Limb (tissue), 2 donors: Measurements from ENCODE around the gene UNC13B.

Source experiments
- DNase-seq, 2 donors: peaks; one replicate each; pipeline ENCODE4 v3.0.0-alpha.2; 2016; ENCODE audit errors: extremely low spot score in 2 of 2

The UNC13B gene

DNA sequence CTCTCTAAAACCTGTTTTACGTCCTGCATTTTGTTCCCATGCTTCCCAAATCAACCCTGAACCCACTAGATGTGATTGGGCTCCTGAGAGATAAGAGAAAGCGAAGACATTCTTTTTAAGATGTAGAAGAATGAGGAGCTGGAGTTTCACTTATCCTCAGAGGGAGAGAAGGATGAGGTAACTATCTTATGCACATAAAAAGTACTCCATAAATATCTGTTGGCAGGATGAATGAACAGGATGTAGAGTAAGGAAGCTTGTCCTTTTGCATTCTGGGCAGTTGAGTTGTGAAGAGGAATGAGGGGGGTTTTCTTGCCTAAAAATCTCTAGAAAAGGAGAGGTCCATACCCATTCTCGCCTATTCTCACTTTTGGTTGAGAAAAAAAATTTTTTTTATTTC is 163.2 kb downstream of the UNC13B start:
- no peak for DNase-seq

DNA sequence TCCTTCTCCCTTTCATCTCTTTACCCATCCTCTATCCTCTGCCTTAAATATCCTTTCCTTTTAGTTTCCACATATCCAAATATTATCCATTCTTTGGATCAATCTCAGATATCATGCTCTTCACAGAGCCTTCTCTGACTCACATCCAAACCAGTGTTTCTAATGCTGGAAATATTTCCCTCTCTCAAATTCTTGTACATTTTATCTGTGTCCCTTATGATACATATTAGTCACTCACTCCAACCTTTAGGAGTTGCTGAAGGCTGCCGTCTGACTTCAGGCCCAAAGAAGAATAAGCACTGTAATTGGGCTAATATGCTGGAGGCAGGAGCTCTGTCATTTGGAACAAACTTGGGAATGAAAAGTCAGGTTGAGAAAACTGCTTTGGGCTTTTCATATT is 171.7 kb downstream of the UNC13B start:
- no peak for DNase-seq

DNA sequence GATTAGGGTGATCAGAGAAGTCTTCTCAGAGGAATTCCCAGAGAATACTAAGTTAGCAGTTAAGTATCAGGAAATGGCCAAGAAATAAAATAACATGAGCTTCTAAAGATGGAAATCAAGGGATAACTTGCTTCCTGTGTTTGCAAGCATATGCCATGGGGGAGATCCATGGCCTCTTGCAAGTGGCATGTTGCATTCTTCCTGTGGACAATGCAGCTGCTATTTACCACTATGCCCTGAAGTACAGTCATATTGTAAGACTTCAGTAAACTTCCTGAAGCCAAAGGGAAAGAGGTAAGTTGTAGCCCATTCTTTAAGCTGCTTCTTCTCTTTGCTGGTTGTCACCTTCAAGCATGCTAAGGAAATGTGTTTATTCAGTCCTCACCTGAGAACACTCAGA is 173.4 kb downstream of the UNC13B start:
- no peak for DNase-seq

DNA sequence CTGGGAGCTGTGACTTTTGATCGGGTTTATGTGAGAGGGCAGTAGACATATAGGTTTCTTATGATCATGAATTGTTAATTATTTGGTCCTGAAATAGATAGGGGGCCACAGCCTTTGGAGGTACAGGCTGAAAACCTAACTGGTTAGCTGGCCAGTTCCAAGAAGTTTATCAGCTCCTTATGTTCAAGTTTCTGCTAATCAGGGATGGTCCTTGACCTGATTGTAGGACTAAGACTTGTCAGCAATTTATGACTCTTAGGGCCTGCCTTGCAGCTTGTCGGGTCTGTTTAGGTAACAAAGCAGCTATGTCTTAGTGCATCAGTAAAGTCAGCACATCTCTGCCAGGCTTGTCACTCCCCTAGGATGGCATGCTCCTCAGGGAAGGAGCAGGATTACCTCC is 176.3 kb downstream of the UNC13B start:
- DNase-seq = no peak

DNA sequence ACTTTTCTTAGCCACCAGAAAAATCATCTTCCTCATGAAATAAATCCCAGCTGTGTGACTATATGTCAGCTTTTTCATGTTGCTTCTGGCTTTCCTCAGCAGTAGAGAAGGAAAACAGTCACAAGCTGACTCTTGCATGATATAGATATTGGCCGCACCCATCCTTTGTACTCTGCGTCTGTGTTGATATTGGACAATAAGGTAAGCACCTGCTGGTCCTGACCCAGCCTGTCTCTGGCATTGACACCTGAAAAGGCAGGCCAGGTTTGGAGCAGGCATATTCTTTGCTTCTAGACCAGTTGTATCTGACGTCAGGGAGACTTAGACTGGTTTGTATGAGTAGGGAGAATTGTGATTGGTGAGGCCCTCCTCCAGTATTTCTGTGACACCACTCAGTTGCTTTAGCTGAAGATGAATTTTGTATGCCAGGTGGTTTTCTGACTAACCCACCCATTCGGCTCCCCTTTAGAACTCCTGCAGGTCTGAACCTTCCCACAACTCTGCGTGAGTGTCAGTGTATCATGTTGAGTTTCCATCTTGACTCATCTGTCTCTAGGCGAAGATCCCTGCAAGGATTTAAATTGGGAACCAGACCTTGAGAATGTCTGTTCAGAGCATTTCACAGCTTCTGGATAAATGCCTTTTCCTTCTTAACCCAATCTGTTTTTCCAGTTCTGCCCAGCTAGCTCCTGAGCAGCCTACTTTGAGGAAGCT is 176.9 kb downstream of the UNC13B start:
- DNase-seq = no peak

DNA sequence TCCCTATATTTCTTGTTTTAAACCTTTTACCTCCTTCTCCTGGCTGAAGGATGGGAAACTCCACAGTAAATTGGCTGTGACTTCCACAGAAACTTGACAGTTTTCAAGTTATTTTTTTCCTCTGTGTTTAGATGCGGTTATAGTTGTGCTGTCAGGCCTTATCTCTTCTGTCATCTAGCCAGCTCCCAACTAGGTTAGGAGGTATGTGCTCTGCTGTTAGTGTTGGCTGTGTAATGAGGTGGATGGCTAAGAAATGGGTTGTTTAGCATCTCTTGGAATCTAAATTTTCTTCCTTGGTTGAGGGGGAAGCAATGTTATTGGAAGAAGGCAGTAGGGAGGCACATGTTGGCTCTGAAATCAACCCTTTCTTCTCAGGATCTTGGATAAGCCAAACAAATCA is 178.2 kb downstream of the UNC13B start:
- no peak for DNase-seq

DNA sequence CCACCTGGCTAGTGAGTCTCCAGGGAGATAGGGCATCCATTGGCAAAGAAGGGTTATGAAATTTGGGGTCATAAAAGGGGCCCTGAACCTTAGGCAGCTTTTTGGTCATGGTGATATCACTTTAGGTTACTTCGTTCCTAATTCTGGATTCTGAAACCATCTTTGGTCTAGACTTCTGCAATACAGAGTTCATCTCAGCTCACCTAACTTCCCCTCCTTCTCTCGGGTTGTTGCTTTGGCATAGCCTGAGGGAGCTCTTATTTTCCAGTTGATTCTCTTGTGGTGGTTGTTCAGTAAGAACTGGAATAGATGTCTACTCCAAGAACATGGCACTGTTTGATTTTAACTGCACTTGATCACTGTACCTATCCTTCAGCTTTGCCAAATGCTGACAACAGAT is 179.2 kb downstream of the UNC13B start:
- no peak for DNase-seq

DNA sequence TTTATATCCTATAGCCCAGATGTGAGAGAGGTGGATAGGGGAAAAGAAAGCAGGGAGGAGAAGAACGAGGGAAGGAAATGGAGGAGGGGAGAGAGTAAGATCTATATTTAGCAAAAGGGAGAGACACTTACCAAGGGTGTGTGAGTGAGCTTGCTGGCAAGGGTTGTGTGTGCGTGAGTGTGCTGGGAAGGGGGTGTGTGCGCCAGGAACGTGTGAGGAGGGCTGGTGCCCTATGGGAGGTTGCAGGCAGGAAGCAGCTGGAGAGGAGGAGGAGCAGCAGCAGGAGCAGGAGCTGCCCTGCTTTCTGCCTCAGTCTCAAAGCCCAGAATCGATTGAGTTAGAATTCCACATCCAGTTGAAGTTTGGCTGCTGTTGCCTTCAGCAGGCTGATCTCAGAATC is 179.8 kb downstream of the UNC13B start:
- DNase-seq = peak; percentile 57 to 78

DNA sequence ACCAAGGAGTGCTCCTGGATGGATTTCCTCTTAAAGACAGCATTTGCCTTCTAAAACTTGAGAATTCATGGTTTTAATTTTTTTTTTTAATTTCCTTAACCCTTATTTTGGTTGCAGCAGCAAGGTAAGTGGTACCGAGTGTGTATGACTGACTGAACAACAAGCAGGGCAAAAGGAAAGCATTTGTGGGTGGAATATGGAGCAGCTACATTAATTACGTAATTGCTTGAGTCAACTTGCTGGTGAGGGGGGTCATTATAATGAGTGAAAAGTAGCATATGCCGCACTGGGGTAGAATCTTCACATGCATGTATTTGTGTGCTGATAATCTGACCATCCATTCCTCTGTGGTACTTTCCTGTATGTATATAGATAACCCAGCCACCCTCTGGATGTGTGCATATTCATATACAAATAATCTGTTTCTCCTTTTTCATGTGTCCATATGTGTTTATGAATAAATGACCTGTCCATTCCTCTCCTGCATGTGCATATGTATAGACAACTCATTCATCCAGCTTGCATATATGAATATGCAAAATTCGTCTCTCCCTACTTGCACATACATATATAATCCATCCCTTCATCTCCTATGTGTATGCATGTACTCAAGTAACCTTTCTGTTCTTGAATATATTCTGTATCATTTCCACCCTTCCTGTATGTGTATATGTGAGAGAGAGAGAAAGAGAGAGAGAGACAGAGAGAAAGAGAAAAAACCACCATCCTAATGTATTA is 180.6 kb downstream of the UNC13B start:
- DNase-seq = no peak

DNA sequence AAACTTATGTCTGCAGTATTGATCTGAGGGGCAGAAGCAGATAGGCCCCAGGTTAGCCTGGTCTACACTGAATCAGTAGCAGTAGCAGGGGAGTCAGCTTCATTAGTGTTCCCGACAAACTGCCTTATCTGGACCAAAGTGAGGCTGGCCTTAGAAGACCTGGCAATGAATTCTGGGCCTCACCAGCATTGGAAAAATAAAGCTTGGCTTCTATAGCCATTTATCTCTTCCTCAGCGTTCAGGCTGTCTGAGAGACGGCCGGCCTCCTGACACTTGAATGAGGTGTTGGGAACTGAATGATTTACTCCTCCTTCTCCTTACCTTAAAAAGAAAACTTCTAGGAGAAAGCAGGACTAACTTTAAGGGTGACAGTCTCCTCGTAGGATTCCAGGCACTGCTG is 186.3 kb downstream of the UNC13B start:
- DNase-seq = no peak

DNA sequence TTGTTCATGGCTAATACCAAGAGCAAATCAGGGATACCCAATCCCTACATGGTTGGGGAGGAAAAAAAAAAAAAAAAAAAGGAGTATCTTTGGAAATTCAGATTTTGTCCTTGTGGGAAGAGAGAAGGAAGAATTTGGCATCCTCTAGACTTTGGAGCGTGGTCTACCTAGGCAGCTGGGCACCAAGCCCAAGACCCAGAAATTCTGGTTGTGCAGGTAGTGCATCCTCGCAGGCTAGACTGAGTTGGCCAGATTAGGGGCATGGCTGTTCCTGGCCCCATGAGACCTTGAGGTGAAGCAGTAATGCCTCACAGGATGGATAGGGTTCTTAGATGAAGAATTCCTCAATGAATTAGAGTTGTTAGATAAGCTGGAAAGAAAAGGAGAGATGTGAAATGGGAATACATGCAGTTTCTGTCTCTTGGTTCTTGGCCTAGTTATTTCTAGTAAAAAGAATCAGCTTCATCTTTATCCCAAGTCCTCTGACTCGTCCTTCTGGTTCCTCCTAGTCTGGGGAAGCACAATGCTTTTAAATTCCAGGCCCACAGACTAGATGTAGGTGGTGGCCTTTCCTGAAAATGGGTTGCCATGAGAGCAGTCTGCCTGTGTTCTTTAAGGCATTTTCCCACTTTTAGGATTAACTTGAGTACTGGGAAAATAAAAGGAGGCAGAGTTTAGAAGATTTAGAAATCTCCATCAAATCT is 187.6 kb downstream of the UNC13B start:
- DNase-seq = no peak

DNA sequence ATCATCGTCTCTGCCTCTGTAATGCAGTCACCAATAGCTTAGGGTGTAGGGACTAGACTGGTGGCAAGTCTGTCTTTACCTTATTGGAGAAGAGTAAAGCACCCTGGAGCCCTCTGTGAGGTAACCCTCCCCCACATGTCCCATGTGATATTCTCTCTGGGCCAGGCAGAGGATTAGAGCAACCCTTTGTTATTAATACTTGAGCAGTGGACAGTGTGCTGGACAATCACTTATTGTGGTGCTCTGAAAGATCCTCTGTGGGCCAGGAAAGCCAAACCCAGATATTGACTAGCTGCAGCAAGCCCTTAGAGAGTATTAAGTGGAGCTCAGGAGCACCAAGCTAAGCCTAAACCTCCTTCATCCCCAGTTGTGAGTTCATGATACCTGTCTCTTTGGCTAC is 188.4 kb downstream of the UNC13B start:
- no peak for DNase-seq

DNA sequence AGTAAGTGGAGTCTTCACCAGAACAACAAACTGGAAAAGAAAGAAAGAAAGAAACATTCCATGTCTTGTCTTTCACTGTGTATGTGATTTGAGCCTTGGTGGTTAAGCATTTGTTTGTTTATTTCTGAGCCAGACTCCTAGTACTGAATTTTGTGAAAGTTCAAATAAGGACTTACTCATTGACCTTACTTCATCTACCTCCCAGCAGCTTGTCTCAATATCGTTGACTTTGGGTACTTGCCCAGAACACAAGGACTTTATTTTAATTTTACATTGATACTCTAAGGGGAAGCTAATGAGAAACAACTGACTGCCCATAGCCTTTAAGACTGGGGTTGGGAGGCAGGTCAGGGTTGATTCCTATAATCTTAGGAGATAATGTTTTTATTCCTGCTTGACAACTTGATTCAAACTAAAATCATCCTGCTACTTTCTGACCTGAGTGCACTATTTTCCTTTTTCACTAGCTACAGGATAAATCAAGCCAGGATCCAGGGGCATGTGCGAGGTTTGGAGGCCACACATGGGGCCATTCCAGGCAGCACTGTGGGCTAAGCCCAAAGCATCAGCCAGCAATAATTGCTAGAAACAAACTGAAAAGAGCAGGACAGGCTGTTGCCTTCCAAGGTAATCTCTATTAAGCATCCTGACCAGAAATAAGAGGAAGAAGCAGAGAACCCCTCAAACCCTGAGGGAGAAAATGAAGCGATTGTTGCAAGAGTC is 189.2 kb downstream of the UNC13B start:
- DNase-seq = no peak

DNA sequence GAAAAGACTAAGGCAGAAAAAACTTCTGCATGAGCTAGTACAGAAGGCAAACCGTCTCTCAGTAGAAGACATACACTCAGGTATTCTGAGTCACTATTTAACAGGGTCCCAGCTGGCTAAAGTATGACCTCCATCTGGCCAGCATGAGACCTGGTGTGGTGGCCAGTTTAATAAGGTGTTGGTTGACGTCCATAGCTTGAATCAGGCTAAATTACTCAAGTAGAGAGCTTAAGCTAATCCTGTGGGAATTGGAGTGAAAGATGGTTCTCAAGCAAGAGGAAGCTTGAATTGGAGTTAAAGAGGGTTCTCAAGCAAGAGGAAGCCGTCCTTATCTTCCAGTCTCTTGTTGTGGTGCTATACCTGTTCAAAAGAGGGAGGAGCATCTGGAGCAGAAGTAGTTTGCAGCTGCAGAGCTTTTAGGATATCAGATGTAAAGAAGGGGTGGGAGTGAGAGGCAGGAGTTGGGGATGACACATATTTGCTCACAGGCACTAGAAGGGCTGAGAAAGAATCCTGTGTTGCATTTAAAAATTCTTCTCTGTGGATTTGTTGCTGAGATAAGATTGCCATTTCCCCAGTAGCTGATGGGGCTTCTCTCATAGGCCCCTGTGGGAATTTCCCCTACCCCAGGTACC is 192.0 kb downstream of the UNC13B start:
- no peak for DNase-seq

DNA sequence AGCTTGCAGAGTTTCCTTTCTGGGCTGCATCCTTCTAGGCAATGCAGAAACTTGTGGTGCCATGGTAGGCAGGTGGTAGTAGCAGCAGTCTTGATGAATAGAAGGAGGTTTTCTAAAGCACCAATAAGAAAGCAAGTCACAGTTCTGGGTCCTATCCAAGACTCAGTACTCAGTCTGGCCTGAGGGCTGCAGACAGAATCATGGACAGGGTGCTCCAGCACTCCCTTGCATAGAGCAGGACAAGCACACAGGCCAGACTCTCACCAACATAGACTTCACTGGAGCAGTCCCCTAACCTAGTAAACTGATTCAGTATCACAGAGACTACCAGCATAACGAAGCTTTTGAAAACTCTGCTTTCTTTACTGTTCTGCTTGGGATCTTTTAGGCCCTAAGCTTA is 194.1 kb downstream of the UNC13B start:
- no peak for DNase-seq

DNA sequence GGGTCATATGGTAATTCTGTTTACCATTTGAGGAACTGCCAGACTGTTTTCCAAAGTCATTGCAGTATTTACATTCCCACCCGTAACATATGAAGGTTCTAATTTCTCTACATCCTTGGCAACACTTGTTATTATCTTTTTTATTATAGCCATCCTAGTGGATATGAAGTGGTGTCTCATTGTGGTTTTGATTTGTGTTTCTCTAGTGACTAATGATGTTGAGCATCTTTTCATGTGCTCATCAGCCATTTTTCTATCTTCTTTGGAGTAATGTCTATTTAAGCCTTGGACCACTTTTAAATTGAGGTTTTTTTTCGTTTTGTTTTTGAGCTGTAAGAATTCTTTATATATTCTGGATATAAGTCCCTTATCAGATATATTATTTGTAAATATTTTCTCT is 195.3 kb downstream of the UNC13B start:
- DNase-seq = no peak

DNA sequence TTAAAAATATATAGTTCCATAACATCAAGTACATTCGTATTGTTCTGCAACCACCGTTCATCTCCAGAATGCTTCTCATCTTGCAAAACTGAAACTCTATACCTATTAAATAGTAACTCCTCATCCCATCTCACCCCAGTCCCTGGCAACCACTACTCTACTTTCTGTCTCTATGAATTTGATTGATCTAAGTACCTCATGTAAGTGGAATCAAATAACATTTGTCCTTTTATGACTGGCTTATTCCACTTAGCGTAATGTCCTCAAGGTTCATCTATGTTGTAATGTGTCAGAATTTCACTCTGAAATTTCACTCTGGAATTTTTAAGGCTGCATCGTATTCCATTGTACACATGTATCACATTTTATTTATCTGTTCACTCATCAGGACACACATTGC is 196.0 kb downstream of the UNC13B start:
- no peak for DNase-seq

DNA sequence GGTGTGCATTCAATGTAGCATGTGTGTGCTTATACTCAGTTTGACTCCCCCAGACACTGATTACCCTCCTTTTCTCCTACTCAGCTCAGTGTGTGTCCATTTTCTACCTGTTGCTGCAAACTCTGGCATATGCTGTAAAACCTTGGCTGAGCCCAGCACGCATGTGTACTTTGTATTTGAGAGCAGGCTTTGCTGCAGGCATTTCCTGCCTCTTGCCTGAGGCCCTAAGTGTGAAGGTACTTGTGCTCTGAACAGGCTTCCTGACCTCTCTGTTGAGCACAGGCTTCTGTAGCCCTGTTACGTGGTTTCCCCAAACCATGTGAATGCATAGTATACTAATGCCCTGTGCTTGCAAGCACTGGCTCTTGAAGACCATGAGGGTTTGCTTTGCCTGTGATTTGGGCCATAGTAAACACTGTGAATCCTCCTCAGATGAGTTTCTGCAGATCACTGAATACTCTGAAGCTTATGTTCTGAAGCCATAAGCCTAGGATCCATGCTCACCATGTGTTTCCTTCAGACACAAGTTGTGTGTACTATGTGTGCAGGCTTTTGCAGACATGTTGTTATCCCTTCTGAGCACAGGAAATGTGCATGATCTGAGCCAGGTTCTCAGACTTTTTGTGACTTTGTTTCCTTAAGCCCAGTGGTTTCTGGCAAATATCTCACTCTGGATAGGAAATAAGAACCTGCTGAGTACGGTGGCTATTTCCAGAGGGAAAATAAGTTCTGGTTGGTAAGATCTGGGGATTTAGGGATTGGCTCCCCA is 203.2 kb downstream of the UNC13B start:
- no peak for DNase-seq

DNA sequence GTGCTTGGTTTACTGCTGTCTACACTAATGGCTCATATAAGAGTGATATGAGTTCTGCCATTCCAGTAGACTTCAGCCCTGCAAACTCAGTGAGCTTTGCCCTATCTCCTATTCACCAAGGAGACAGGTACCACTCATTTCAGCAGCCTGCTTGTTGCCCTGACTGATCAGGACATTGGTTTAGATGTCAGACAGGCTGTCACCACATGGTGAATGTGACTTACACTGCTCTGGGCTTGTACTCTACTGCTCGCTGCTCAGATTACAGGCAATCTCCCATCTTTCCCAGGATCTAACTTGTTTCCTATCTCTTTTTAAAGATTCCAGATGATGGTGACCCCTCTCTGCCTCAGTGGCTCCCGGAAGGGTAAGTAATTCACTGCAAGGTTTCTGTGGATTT is 204.8 kb downstream of the UNC13B start:
- no peak for DNase-seq

DNA sequence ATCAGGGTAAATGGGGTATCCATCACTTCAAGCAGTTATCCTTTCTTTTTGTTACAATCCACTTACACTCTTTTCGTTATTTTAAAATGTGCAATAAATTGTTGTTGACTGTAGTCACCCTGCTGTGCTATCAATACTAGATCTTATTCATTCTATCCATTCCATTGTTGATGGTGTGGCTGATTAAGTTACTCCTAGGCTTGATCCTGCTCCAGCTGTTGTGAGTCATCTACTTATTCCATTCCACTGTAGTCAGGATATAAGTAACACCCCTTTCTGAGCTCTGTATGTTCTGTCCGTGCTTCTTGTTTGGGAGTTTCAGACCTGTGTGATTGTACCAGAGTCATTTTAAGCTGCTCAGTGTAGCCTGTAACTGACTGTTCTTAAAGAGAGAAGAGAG is 205.6 kb downstream of the UNC13B start:
- no peak for DNase-seq

DNA sequence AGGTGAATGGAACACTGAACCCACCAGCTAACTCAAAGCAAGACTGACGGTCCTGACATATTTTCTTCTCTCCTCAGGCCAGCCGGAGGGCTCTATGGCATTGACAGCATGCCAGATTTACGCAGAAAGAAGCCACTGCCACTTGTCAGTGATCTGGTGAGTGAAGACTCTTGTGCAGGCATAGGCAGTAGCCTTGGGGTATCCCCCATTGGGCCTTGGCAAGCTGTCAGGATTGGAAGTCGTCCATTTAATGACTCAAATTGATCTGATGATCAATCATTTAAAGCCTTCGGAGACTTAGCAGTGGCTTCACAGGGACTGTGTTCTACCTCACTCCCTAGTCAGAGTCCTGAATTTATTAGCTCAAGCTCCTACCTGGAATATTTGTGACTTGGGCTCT is 208.4 kb downstream of the UNC13B start:
- no peak for DNase-seq
